Testis (tissue), 2 donors: ENCODE results near the gene CLPX.

Experiments used
- POLR2A ChIP-seq: fragments of 450-650 bp; IDR thresholded peaks from one replicate; pipeline ENCODE4 v1.6.1; 2017; ENCODE audit warnings: antibody characterized with exemption, mild to moderate bottlenecking, moderate library complexity
- TF ChIP-seq, protein P1 (sequence below), 3 experiments: fragments of 450-650 bp in 2 of 3; fragments of 200-600 bp in 1 of 3; sonication (generic) in 1 of 3; IDR thresholded peaks; one replicate each; pipeline ENCODE4 v1.5.1; 2016 to 2019; ENCODE audit warnings: antibody characterized with exemption in 3 of 3, mild to moderate bottlenecking in 2 of 3, moderate library complexity in 1 of 3

DNA sequence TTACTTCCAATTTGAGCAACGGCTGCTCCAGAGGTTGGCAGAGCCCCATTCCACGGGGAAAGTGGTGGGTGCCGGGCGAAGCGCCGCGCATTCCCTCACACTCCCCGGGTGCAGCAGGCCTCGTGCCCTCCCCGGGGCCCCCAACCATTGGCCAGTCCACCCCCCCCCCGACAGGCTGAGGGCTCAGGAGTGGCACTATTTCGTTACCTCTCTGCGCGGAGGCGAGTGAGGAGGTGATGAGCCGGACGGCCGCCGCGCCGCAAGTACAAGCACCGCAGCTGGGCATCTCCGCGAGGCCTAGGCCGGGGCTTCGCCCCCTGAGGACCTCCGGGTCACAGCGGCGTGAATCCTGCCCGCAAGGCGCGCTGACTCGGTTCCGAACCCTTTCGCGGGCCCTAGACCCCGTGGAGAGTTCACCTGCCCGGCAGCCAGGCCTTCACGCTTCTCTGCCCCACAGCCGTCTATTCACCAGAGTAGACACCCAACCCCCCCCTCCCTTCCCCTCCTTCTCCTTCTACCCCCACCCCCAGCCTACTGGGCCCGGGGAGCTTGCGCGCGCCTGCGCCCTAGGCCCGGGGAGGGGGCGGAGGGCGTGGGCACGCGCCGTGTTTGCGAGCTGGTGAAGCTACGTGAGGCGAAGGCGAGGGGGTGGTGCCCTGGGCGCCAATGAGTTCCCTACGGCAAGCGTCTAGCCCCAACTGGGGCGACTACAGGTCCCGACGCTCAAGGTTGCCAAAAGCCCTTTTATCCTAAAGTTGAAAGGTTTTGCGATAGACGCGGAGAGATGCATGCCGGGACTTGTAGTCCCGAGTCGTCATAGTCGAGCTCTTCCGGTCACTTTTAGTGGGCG is at the start of gene CLPX:
- TF ChIP-seq POLR2A: no peak
- TF ChIP-seq, protein P1, sequence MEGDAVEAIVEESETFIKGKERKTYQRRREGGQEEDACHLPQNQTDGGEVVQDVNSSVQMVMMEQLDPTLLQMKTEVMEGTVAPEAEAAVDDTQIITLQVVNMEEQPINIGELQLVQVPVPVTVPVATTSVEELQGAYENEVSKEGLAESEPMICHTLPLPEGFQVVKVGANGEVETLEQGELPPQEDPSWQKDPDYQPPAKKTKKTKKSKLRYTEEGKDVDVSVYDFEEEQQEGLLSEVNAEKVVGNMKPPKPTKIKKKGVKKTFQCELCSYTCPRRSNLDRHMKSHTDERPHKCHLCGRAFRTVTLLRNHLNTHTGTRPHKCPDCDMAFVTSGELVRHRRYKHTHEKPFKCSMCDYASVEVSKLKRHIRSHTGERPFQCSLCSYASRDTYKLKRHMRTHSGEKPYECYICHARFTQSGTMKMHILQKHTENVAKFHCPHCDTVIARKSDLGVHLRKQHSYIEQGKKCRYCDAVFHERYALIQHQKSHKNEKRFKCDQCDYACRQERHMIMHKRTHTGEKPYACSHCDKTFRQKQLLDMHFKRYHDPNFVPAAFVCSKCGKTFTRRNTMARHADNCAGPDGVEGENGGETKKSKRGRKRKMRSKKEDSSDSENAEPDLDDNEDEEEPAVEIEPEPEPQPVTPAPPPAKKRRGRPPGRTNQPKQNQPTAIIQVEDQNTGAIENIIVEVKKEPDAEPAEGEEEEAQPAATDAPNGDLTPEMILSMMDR (IDR thresholded peaks at IDR 0.05): peak in 1 of 3 experiments; percentile 12
